NCI-H69 (cell line): Measurements from ENCODE around the gene CAGE1.

Source experiments
- DNase-seq: peaks from one replicate; lab custom pipeline; 2025; lab: John Stamatoyannopoulos, UW

CAGE1 gene

GRCh38 chr6:7389451-7390225, at the start of gene CAGE1, which contains the start of gene RIOK1:
TSS of gene CAGE1 (minus strand) at chr6:7389742. CDS start at chr6:7387173, 2,569 bp downstream.
TSS of gene RIOK1 (plus strand) at chr6:7389808. CDS start at chr6:7390003, 195 bp downstream.
- peak; percentile 97 for DNase-seq

GRCh38 chr6:7439228-7439627, 49.7 kb upstream of the CAGE1 start:
- DNase-seq: no peak

GRCh38 chr6:7438011-7438410, 48.5 kb upstream of the CAGE1 start:
- DNase-seq: no peak

- DNase-seq: no peak
Measured at GRCh38 chr6:7434672-7435071, 45.1 kb upstream of the CAGE1 start.

GRCh38 chr6:7433121-7433617, 43.6 kb upstream of the CAGE1 start:
- peak; percentile 81 for DNase-seq

GRCh38 chr6:7432391-7433120, 43.0 kb upstream of the CAGE1 start:
- peak; percentile 70 for DNase-seq

GRCh38 chr6:7431674-7432390, 42.3 kb upstream of the CAGE1 start:
- DNase-seq: peak; percentile 78

GRCh38 chr6:7431313-7431673, 41.8 kb upstream of the CAGE1 start:
- DNase-seq: no peak

- peak; percentile 13 for DNase-seq
Measured at GRCh38 chr6:7426447-7427169, 37.1 kb upstream of the CAGE1 start.

GRCh38 chr6:7425808-7426190, 36.3 kb upstream of the CAGE1 start:
- DNase-seq: no peak

- peak; percentile 74 for DNase-seq
Measured at GRCh38 chr6:7424967-7425807, 35.6 kb upstream of the CAGE1 start.

- no peak for DNase-seq
Measured at GRCh38 chr6:7424058-7424457, 34.5 kb upstream of the CAGE1 start.

GRCh38 chr6:7421066-7421465, 31.5 kb upstream of the CAGE1 start:
- DNase-seq: no peak

GRCh38 chr6:7419065-7419464, 29.5 kb upstream of the CAGE1 start:
- DNase-seq: no peak

GRCh38 chr6:7418238-7418905, 28.8 kb upstream of the CAGE1 start:
- DNase-seq: no peak

GRCh38 chr6:7417684-7418083, 28.1 kb upstream of the CAGE1 start:
- DNase-seq: no peak

- DNase-seq: no peak
Measured at GRCh38 chr6:7414811-7415210, 25.3 kb upstream of the CAGE1 start.

- no peak for DNase-seq
Measured at GRCh38 chr6:7413151-7413823, 23.7 kb upstream of the CAGE1 start.

- DNase-seq: no peak
Measured at GRCh38 chr6:7411328-7411727, 21.8 kb upstream of the CAGE1 start.

GRCh38 chr6:7410851-7411250, 21.3 kb upstream of the CAGE1 start:
- no peak for DNase-seq
